Muscle of back (tissue), 11 donors: Measurements from ENCODE around the gene ITFG2. TPM values are rescaled to one million over a fixed set of nuclear protein-coding genes. Genes with fewer than 3 reads are reported as not detected.

ENCODE experiments used
- DNase-seq, 3 donors: peaks; one replicate each; pipeline versions ENCODE4 v3.0.0 to v3.0.0-alpha.2; 2013
- polyA plus RNA-seq, 10 donors: library from polyadenylated mRNA; unstranded; fragments of 120-200 nt; gene quantifications; one replicate each; pipeline ENCODE4 v1.2.1, GENCODE V29; 2013; ENCODE audit not compliant: insufficient read length in 10 of 10

Gene ITFG2
- polyA plus RNA-seq, 10 donors, result 20.8 to 42.6 (median 27.5) TPM

DNA sequence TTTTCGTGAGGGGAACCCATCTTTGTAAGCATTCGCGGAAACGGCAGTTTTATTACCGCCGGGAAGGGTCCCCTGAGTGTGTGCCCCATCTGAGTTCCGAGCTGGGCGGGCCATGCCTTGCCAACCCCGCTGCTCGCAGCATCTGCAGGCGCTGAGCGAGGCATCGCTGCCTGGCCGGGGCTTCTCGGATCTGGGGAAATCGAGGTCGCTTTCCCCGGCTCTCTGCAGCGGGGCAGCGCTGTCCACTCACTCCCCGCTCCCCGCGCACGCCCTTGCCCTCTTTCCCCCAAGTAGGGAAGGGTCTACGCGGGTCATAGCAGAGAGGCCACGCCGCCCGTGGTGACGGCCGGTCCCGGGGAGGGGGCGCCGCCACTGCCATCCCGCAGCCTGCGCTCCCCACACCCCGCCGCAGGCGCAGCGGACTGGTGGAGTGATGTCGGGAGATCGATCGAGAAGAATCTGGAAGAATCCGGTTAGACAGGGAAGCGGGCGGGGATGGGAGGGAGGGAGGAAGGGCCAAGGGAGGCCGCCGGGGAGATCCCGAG, 18.2 kb upstream of the ITFG2 start:
- DNase-seq, result peak in 2 of 3 donors; percentile 16 to 92

DNA sequence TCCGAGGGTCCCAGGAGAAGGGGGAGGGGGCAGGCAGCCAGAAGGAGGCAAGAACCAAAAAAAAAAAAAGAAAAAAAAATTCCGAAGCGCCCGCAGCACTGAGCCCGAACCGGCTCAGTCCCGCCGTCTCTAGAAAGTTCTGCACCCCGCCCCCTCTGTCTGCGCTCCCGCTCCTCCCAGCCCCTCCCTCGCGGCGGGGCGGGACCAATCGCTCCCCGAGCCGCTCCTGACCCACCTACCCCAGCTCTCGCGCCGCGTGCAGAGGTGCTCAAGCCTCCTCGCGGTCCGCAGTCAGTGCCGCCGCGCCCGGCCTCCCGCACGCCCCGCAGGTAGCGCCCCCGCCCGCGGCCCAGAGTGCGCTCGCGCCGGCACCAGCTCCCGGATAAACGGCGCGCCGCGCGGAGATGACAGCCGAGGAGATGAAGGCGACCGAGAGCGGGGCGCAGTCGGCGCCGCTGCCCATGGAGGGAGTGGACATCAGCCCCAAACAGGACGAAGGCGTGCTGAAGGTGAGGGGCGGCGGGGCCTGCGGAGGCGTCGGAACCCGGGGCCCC, 17.7 kb upstream of the ITFG2 start, which contains the start of gene FKBP4:
Gene FKBP4, plus strand, starts transcription at position 235 of the 554 bp plus-strand sequence. Its CDS starts 170 bp downstream, at position 405.
- DNase-seq, result peak; percentile 89 to 96 (median 92)

DNA sequence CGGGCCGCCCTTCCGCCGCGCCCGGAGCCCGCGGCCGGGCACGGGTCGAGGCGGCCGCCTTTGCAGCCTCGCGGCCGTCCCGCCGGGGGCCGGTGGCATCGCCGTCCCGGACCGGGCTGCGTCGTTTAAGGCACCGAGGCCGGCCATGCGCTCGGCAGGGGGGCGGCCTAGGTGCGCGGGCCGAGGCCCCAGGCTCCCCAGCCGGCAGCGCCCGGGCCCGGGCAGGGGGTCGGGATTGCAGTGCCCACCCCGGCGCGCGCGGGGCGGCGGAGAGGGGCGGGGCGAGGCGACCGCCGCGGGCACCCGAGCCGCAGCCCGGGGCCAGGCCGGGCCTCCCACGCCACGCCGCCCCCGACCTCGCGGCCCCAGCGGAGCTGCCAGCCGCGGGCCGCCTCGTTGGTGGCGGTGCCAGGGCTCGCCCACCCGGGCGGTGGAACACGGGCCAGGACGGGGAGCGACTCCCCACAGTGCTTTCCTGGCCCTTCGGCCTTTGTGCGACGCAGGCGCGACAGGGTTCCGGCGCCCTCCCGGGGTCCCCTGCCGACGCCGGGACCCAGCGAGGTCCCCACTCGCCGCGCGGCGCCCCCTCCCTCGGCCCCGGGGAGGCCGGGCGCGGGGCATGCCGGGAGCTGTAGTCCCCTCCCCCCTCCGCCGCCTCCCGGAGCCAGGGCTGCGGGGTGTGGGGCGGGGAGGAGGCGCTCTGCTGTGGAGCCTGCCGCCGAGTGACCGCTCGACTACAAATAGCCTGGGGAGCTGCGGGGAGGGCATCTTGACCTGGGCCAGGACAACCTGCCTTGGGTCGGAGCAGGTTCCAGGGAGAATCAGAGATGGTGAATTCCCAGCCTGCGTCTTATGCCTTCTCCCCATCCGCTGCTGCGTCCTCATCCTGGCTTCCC, 16.9 kb upstream of the ITFG2 start:
- DNase-seq, result peak; percentile 75 to 90 (median 81)

DNA sequence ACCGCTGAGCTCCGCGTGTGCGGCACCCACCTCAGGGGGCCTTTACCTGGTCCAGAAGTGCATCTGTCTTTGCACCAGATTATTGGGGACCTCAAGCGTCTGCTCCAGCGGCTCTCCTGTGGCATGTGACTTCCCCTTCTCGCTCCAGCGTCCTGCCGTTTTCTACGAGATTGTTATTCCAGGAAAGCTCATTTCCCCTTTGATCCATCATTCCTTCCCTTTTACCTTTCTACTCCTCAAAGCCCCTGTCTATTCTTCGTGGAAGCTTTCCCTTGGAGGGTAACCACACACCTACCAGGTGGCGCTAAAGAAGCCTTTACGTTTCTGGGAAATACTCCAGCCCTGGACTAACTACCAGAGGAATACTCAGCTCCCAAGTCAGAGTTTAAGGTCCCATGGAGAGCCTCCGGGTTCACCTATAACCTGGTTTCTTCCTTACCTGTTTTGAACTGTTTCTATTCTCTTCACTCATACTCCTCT, 16.2 kb upstream of the ITFG2 start:
- DNase-seq, result no peak

DNA sequence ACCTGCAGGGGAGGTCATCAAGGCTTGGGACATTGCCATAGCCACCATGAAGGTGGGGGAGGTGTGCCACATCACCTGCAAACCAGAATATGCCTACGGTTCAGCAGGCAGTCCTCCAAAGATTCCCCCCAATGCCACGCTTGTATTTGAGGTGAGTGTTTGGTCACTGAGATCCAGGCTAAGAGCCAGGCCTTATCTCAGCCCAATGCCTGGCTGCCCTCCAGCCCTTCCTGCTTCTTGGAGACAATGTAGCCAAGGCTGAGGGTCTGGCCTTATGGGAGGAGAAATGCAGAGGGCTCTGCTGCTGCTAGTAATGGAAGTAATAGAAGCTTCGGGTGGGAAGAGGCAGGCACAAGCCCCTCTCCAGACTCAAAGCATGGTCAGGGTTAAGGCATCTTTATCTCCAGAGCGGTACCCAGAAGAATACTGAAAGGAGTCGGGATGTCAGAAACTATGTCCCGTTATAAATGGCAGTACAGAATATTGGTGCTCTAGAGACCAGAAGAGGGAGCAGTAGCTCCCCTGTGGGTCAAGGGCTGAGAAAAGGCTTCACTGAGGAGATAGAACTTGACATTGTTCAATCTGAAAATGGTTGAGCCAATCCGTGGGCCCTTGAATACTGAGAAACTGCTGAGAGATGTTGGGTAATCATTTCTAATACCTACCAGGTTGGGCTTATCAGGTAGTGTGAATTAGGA, 14.6 kb upstream of the ITFG2 start:
- DNase-seq, result no peak

DNA sequence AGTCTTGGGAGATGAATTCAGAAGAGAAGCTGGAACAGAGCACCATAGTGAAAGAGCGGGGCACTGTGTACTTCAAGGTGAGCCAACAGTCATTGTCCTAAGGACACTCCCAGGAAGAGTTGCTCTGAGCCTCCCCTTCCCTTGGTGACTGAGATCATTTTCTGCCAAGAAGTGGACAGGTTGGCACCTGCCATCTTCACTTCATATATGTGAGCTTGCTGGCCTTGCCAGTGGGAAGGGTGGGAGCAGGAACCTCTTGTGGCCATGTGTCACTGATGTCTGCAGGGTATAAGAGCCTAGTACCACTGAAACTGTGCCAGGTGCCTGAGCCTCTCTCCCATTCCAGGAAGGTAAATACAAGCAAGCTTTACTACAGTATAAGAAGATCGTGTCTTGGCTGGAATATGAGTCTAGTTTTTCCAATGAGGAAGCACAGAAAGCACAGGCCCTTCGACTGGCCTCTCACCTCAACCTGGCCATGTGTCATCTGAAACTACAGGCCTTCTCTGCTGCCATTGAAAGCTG, 12.4 kb upstream of the ITFG2 start:
- no peak for DNase-seq

DNA sequence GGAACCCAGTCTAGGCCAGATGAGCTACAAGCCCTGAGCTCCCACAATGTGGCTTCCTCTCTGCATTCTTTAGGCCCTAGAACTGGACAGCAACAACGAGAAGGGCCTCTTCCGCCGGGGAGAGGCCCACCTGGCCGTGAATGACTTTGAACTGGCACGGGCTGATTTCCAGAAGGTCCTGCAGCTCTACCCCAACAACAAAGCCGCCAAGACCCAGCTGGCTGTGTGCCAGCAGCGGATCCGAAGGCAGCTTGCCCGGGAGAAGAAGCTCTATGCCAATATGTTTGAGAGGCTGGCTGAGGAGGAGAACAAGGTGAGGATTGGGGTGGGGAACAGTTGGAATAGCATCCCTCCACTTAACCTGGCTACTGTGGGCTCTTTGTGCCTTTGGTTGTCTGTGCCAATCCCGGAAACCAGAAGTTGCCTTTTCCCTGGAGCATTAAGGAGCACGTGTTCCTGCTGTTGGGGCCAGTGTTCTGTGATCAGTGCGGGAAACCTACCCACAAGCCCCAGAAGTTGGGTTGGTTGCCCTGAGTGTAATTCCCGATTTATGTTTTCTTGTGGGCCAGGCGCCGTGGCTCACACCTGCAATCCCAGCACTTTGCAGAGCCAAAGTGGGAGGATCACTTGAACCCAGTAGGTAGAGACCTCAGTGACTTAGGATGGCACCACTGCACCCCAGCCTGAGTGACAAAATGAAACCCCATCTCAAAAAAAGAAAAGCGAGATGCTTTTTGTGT, 11.3 kb upstream of the ITFG2 start:
- DNase-seq, result no peak

DNA sequence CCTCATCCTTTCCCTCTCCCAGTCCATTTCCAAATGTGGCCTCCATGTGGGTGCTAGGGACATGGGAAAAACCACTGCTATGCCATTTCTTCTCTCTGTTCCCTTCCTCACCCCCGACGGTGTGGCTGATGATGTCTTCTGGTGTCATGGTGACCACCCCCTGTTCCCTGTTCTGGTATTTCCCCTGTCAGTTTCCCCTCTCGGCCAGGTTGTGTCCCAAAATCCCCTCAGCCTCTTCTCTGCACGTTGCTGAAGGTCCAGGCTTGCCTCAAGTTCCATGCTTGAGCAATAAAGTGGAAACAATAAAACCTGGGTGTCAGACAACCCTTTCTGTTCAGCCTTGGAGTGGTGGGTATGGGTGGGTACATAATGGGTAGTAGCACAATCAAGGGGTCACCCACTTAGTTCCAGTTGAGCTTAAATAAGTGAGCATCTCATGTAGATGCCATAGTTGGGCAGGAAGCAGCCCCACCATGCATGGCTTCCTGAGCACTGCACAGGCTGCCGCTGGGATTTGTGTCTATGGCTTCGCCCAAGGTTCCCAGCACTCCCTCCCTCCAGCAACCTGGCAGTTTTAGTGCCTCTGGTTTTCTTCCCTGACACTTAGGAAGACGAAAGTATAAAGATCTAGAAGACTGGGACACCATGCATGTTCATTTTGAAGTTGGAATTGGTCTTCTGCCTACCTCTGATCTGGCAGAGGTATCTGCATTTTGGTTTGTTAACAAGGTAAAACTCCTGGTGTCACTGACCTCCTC, 8.7 kb upstream of the ITFG2 start:
- no peak for DNase-seq

DNA sequence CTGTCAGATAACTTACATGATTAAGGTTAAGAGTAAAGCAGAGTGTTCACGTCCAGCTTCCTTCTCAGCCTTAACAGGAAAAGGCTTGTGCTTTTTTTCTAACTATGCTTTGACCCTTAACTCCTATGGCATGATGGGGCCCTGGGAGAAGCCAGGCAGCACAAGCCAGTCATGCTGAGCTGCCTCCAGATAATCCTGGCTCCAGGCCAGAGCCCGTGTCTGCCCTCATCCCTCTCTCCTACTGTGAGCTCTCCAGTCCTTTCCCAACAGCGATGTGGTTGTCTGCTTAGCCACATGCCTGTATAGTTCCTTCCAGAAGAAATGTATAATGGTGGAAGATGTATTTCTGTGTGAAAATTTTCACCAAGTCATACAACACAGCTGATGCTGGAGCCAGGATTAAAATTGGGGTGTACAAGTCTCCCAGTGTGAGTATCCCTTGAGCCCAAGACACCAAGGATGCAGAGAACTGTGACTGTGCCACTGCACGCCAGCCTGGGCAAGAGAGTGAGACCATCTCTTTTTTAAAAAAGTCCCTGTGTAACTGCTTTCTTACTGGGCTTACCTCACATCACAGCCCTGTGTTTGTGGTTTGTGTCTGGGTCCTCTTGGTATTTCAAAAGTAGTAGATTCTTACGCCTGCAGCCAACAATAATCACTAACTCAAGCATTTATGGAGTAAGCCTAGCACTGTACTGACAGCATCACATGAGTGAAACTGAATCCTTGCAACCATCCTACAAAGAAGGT, 7.9 kb upstream of the ITFG2 start:
- DNase-seq, result peak in 1 of 3 donors; percentile 28

DNA sequence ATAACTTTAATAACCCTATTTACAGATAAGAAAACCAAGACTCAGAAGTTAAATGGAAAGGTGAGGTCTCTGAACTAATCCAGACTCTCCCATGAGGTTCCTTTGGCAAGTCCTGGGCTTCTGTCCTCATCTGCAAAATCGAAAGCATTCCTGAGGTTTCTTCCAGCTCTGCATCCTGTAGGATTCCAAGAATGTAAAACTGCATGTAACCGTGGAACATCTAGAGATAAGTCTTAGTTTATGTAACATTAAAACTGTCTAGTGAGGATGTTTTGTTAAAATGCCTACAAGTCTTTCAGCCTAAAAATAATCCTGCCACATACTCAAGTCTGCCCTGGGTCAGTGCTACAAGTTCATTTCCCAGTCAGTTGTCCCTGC, 7.3 kb upstream of the ITFG2 start:
- no peak for DNase-seq

DNA sequence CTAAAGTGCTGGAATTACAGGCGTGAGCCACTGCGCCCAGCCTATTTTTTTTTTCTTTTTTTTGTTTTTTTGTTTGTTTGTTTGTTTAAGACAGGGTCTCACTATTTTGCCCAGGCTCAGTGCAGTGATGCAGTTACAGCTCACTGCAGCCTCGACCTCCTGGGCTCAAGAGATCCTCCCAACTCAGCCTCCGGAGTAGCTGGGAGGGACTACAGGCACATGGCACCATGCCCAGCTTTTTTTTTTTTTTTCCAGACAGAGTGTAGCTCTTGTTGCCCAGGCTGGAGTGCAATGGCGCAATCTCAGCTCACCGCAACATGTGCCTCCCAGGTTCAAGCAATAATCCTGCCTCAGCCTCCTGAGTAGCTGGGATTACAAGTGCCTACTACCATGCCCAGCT, 5.8 kb upstream of the ITFG2 start:
- no peak for DNase-seq

DNA sequence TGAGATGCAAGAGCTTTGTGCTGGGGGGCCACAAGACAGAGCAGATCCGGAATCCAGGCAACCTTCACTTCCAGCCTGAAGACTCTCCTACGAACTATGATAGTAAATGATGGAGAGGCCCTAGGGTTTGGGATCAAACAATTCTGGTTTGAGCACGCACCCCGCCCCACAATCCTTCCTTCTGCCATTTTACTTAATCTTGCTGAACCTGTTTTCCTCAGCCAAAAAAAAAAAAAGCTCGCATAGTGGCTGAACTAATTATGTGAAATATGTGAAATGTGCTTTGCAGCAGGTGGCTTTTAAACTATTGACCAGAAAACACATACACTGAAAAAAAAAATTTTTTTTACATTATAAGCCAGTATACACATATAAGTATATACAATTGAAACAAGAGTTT, 667 bp upstream of the ITFG2 start:
- DNase-seq, result no peak

DNA sequence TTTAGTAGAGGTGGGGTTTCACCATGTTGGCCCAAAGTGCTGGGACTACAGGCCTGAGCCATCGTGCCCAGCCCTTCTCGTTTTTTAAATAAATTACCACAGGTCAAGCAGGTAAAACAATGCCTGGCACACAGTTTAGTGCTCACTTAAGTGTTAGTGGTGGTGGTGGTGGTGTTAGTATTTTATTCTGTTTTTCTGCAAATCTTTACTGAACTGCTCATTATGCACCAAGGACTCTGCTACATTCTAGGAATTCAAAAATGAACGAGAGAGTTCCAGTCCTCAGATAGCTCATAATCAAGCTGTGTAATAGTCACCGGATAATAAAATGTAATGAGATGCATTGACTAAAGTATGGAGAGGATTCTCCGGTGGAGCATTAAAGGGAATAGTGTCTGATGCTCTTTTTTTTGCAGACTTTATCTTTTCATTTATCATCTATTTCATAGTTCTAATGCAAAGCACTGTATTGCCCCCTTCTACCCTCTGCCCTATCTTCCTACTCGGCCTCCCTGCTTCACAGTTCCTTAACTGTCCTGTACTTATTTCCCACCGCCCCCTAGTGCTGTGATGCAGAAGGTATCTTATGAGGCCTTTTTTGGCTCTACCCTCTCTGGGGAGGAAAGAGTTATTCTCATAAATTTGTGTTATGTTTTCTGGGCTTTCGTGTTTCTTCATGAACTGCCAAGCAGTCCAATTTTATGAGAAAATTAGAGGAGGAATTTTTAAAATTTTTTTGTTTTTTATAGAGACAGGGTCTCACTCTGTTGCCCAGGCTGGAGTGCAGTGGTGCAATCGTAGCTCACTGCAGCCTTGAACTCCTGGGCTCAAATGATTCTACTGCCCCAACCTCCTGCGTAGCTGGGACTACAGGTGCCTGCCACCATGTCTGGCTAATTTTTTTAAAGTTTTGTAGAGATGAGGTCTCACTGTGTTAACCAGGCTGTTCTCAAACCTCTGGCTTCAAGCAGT, 1.0 kb downstream of the ITFG2 start:
- peak; percentile 34 to 80 (median 59) for DNase-seq

DNA sequence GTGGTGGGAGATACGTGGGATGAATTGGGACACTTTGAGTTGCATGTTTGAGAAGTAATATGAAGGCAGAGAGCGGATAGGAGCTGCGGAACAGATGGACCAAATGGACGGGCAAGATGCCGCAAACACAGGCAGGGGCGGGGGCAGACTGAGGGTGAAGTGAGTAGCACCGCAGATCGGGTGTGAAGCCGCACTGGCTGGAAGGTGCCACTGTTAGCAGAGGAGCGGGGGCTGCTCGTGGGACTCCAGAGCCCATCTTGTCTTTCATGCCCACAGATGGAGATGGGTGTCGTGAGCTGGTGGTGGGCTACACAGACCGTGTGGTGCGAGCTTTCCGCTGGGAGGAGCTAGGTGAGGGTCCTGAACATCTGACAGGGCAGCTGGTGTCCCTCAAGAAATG, 7.3 kb downstream of the ITFG2 start:
- no peak for DNase-seq

DNA sequence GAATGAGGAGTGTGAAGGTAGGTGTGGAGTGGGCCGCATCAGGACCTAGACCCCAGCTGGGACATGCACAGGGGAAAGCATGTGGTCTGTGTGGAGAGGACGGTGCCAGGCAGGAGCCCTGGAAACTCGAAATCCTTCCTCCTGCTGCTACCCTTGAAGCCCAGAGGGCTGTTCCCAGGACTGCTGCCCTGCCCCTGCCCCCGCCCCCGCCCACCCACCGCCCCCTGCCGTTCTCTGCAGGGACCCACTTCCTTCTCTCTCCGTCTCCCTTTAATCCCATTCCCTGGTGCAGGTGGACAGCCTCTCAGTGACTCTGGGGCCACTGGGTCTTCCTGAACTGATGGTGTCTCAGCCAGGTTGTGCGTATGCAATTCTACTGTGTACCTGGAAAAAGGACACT, 8.0 kb downstream of the ITFG2 start:
- no peak for DNase-seq

DNA sequence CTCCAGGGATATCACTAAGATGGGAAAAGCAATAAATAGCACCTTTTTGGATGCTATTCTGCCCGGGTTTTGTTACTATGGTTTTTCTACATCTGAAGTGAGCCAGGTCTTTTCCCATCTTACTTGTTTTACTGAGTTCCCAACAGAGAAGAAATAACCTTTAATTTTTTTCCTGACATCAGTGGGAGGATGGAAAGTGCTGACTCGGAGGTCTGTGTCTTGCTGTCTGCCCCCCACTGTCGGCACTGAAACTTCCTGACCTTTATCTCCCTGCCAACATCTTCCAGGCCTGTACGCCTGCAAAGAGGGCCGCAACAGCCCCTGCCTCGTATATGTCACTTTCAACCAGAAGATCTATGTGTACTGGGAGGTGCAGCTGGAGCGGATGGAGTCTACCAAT, 11.0 kb downstream of the ITFG2 start:
- no peak for DNase-seq

DNA sequence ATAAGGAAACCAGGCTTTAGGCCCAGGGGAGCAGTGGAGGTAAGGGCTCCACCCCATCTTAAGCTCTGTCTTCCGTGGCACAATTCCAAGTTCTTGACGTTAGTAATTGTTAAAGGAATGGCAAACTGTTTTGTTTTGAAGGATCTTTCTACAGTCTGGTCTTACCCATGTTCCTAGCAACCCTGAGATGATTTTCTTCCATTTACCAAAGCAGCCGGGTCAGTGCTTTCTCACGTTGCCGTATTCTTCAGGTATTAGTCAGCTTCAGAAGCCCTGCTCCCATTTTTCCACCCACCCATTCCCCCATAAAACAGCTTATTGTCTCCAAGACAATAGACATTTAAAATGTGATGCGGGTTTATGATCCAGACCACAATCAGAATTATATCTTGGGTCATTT, 12.1 kb downstream of the ITFG2 start:
- no peak for DNase-seq

DNA sequence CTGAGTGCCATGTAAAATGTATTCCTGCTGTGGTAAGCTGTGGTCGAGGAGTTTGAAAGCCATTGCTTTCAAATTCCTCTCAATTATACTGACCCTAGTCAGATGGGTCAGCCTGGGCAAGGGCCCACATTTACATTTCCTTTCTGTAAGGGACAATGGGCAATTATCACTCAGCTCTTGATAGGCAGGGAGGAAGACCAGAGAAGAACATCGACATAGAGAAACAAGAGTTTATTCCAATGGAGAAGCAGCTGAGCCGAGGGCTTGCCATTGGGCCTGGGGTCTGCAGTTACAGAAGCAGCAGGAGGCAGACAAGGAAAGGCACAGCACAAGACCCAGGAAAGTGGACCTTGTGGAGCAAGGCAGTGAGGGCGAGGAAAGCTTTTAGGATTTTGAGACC, 12.7 kb downstream of the ITFG2 start:
- DNase-seq, result no peak

DNA sequence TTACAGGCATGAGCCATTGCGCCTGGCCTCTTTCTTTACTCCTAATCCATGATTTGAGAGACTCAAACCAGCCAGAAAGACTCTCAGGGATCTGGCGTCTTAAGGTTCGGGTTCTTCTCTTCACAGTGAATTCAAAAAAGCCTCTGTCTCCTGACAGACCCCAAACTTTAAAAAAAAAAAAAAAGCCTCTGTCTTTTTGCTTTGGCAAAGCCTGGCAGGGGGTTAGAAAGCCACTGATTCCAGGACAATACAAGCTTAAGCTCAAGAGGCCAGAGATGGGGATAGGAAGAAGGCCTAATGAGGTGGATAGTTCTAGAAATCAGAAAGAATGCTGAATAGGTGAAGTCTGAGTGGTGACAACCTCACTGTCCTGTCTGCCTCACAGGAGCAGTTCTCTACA, 13.6 kb downstream of the ITFG2 start:
- DNase-seq, result no peak
